Measurements from ENCODE around the gene PDE3A. TPM values are rescaled to one million over a fixed set of nuclear protein-coding genes. Genes with fewer than 3 reads are reported as not detected.
A peak's percentile ranks its signal among the peaks of the same experiment; 100 is the strongest.

The PDE3A gene
- total and polyA plus RNA-seq, 4 donors: 1.5 to 15.8 (median 3.4) TPM

GRCh38 chr12:20628226-20628787 is 260.0 kb downstream of the PDE3A start:
- Histone ChIP-seq H3K4me3 (no peak overlapping the region), H3K27me3 (ENCODE audit: control insufficient read depth in 3 of 3, insufficient read depth in 3 of 3, low read length in 2 of 3) (no peaks in the 10 kb centered on the region), H3K9me3 (ENCODE audit: control insufficient read depth in 4 of 4, insufficient read depth in 3 of 4, low read length in 3 of 4) (no peaks in the 10 kb centered on the region), H3K4me1 (ENCODE audit: control insufficient read depth in 5 of 5, insufficient read depth in 5 of 5, low read length in 5 of 5) (peaks cover 0 to 17% (median 2%) of the 10 kb centered on the region in 5 donors), H3K9ac (ENCODE audit: insufficient read depth in 1 of 2, low read length in 2 of 2) (no peak overlapping the region), H3K27ac (ENCODE audit: low read depth in 1 of 2, low read length in 1 of 2) (peak overlapping the region in 1 of 2 donors; percentile 62), H3K36me3 (ENCODE audit: control insufficient read depth in 4 of 4, insufficient read depth in 4 of 4, low read length in 4 of 4) (peaks cover 0 to 6% (median 0%) of the 10 kb centered on the region in 4 donors)
- no peak for TF ChIP-seq CTCF (IDR thresholded peaks at IDR 0.05; ENCODE audit: control extremely low read depth, extremely low read depth)
- 80 to 81% methylated on average over 9 of the region's 9 CpGs for WGBS, 2 donors
- DNase-seq: no peak
- ATAC-seq (ENCODE audit: insufficient read depth, low FRiP score): no peak

- peak overlapping the region in 1 of 2 donors; percentile 45 for H3K27ac ChIP-seq (ENCODE audit: low read depth in 1 of 2, low read length in 1 of 2)
- ATAC-seq (ENCODE audit: insufficient read depth, low FRiP score): no peak
- H3K4me1 ChIP-seq (ENCODE audit: control insufficient read depth in 5 of 5, insufficient read depth in 5 of 5, low read length in 5 of 5): peaks cover 0 to 17% (median 2%) of the 10 kb centered on the region in 5 donors
- no peaks in the 10 kb centered on the region for H3K9me3 ChIP-seq (ENCODE audit: control insufficient read depth in 4 of 4, insufficient read depth in 3 of 4, low read length in 3 of 4)
- no peaks in the 10 kb centered on the region for H3K27me3 ChIP-seq (ENCODE audit: control insufficient read depth in 3 of 3, insufficient read depth in 3 of 3, low read length in 2 of 3)
- peaks cover 0 to 6% (median 0%) of the 10 kb centered on the region in 4 donors for H3K36me3 ChIP-seq (ENCODE audit: control insufficient read depth in 4 of 4, insufficient read depth in 4 of 4, low read length in 4 of 4)
- no peak overlapping the region for H3K9ac ChIP-seq (ENCODE audit: insufficient read depth in 1 of 2, low read length in 2 of 2)
- no peak for DNase-seq
- no peak for TF ChIP-seq CTCF (IDR thresholded peaks at IDR 0.05; ENCODE audit: control extremely low read depth, extremely low read depth)
- no peak overlapping the region for H3K4me3 ChIP-seq
- 53 to 75% methylated on average over 4 of the region's 4 CpGs for WGBS, 2 donors
Observed at GRCh38 chr12:20628999-20629398, 260.7 kb downstream of the PDE3A start.

GRCh38 chr12:20629414-20630156 is 261.2 kb downstream of the PDE3A start:
- Histone ChIP-seq H3K9me3 (ENCODE audit: control insufficient read depth in 4 of 4, insufficient read depth in 3 of 4, low read length in 3 of 4) (no peaks in the 10 kb centered on the region), H3K36me3 (ENCODE audit: control insufficient read depth in 4 of 4, insufficient read depth in 4 of 4, low read length in 4 of 4) (peaks cover 0 to 3% (median 0%) of the 10 kb centered on the region in 4 donors), H3K9ac (ENCODE audit: insufficient read depth in 1 of 2, low read length in 2 of 2) (no peak overlapping the region), H3K4me1 (ENCODE audit: control insufficient read depth in 5 of 5, insufficient read depth in 5 of 5, low read length in 5 of 5) (peaks cover 0 to 17% (median 2%) of the 10 kb centered on the region in 5 donors), H3K27me3 (ENCODE audit: control insufficient read depth in 3 of 3, insufficient read depth in 3 of 3, low read length in 2 of 3) (no peaks in the 10 kb centered on the region), H3K4me3 (no peak overlapping the region), H3K27ac (ENCODE audit: low read depth in 1 of 2, low read length in 1 of 2) (peak overlapping the region in 1 of 2 donors; percentile 73)
- WGBS, 2 donors: 58 to 76% methylated on average over 6 of the region's 6 CpGs
- ATAC-seq (ENCODE audit: insufficient read depth, low FRiP score) (no peak), DNase-seq (no peak)
- no peak for TF ChIP-seq CTCF (IDR thresholded peaks at IDR 0.05; ENCODE audit: control extremely low read depth, extremely low read depth)

All from lung (tissue), 12 donors.